HepG2 (cell line): ENCODE data around the gene KISS1R. TPM values are rescaled to one million over a fixed set of nuclear protein-coding genes. Genes with fewer than 3 reads are reported as not detected.
A peak's percentile ranks its signal among the peaks of the same experiment; 100 is the strongest.

ENCODE experiments used
- AGO2 ChIP-seq: fragments of 200-400 bp; formaldehyde crosslinking; optimal IDR thresholded peaks from 2 replicates; pipeline ENCODE3; 2017; ENCODE audit warnings: mild to moderate bottlenecking, low read depth, low read length, moderate library complexity
- CEBPG ChIP-seq: IDR thresholded peaks from 2 replicates; pipeline ENCODE4 v1.6.1; 2016
- FOSL2 ChIP-seq: sonication (generic); formaldehyde crosslinking; IDR thresholded peaks from 2 replicates; pipeline ENCODE4 v1.4.0; 2020; ENCODE audit warnings: missing genetic modification reagents
- GABPB1 ChIP-seq: IDR thresholded peaks from 2 replicates; pipeline ENCODE4 v1.6.1; 2016; ENCODE audit warnings: mild to moderate bottlenecking, missing genetic modification reagents, moderate library complexity, missing compliant biosample characterization
- KLF11 ChIP-seq: IDR thresholded peaks from 2 replicates; pipeline ENCODE4 v1.6.1; 2016; ENCODE audit warnings: missing compliant biosample characterization
- KLF16 ChIP-seq, 2 experiments: sonication (generic) in 1 of 2; formaldehyde crosslinking in 1 of 2; IDR thresholded peaks; 2 replicates each; pipeline versions ENCODE4 v1.6.1 to v1.8.0; 2016 to 2023; ENCODE audit warnings: missing genetic modification reagents in 2 of 2, missing compliant biosample characterization in 1 of 2
- NR2C2 ChIP-seq: sonication (generic); formaldehyde crosslinking; IDR thresholded peaks from 2 replicates; pipeline ENCODE4 v1.4.0; 2020; ENCODE audit warnings: missing genetic modification reagents, mild to moderate bottlenecking, moderate library complexity, borderline replicate concordance
- RXRA ChIP-seq: sonication (generic); formaldehyde crosslinking; IDR thresholded peaks from 2 replicates; pipeline ENCODE4 v1.5.1; 2020; ENCODE audit warnings: missing genetic modification reagents
- SOX13 ChIP-seq, 3 experiments: fragments of 450-650 bp in 1 of 3; sonication (generic) in 1 of 3; formaldehyde crosslinking in 1 of 3; IDR thresholded peaks in 2 of 3; conservative IDR thresholded peaks in 1 of 3; 2 replicates each; pipeline versions ENCODE4 v1.5.0 to v1.6.1; 2016 to 2020; ENCODE audit warnings: antibody characterized with exemption in 1 of 3, mild to moderate bottlenecking in 1 of 3, missing compliant biosample characterization in 1 of 3, missing genetic modification reagents in 1 of 3, moderate library complexity in 1 of 3
- SOX6 ChIP-seq, 2 experiments: fragments of 450-650 bp in 1 of 2; sonication (generic) in 1 of 2; formaldehyde crosslinking in 1 of 2; IDR thresholded peaks; 2 replicates each; pipeline versions ENCODE4 v1.4.0 to v1.6.1; 2017 to 2020; ENCODE audit warnings: antibody characterized with exemption in 1 of 2, mild to moderate bottlenecking in 1 of 2, missing genetic modification reagents in 1 of 2
- SP5 ChIP-seq: IDR thresholded peaks from 2 replicates; pipeline ENCODE4 v1.6.1; 2016; ENCODE audit warnings: low read depth, borderline replicate concordance
- ZFAT ChIP-seq: sonication (generic); formaldehyde crosslinking; conservative IDR thresholded peaks from 2 replicates; pipeline ENCODE4 v1.8.1; 2023; ENCODE audit warnings: missing genetic modification reagents, inconsistent platforms
- ZNF282 ChIP-seq: fragments of 450-650 bp; IDR thresholded peaks from 2 replicates; pipeline ENCODE4 v1.6.1; 2018; ENCODE audit not compliant: partially characterized antibody
- ZNF441 ChIP-seq: sonication (generic); formaldehyde crosslinking; IDR thresholded peaks from 2 replicates; pipeline ENCODE4 v1.7.0; 2021; ENCODE audit warnings: missing genetic modification reagents, borderline replicate concordance
- polyA plus RNA-seq, 8 experiments: library from polyadenylated mRNA; depleted of rRNA in 3 of 8; stranded (reverse) in 7 of 8; unstranded in 1 of 8; fragments of >200 nt; fragmentation: Illumina TruSeq in 4 of 8; extraction: Trizol in 4 of 8; gene quantifications; 2 replicates each; pipeline versions ENCODE4 v1.2.1 to v1.2.3, GENCODE V29; 2011 to 2016; ENCODE audit warnings: low read depth in 4 of 8, missing spikeins in 1 of 8, mixed read lengths in 1 of 8; ENCODE audit not compliant: insufficient read depth in 1 of 8
- total RNA-seq, 5 experiments: library from RNA; depleted of rRNA; stranded (reverse); fragments of >200 nt; fragmentation: Illumina TruSeq; extraction: Trizol; gene quantifications; 2 replicates each; pipeline ENCODE4 v1.2.3, GENCODE V29; 2016; ENCODE audit warnings: low read depth in 1 of 5
- TF ChIP-seq, protein P1 (sequence below): IDR thresholded peaks from 2 replicates; pipeline ENCODE4 v1.6.1; 2016; ENCODE audit warnings: missing compliant biosample characterization, missing genetic modification reagents, borderline replicate concordance
- TF ChIP-seq, protein P2 (sequence below): IDR thresholded peaks from 2 replicates; pipeline ENCODE4 v1.4.0; 2020; ENCODE audit warnings: mild to moderate bottlenecking, missing genetic modification reagents
- TF ChIP-seq, protein P3 (sequence below): sonication (generic); formaldehyde crosslinking; IDR thresholded peaks from 2 replicates; pipeline ENCODE4 v1.4.0; 2020; ENCODE audit warnings: missing genetic modification reagents, borderline replicate concordance
- TF ChIP-seq, protein P4 (sequence below): IDR thresholded peaks from 2 replicates; pipeline ENCODE4 v1.6.1; 2016; ENCODE audit warnings: mild to moderate bottlenecking

KISS1R gene
- total and polyA plus RNA-seq, 2 of the 13 experiments (the other 11 are each of a cell fraction or from before 2014, with no cell fraction given), result 1.1 to 10.2 TPM

DNA sequence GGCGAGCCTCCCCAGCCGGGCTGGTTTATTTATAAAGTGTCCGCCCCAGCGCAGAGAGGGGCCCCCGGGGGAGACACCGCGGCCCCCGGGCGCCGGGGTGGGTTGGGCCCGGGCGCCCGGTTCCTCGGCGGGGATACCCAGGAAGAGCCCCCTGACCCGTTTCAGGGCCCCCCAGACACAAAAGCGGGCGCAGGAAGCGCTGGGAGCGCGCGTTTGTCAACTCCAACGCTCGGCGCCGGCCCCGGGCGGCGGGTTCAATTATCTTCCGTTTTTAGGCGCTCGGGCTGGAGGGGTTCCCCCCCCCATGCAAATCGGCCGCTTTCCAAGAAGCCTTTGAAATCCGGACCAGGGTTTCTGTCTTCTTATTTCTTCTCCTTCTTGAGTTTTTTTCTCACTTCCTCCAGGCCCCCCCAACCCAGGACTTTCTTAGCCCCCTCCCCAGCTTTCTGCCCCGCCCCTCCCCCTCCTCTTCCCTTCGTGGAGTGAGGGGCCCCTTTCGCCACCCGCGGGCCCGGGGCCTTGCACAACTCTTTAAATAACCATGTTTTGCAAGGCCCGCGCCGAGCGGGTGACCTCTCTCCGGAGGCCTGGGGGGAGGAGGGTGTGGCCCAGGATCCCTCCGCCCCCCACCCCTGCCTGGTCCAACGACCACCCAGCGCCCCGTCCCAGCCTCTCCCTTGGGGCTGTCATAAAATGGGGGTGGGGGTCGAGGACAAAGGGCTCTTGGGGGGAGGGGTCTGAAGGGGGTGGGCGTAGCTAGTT, 9.6 kb downstream of the KISS1R start (continued):
- TF ChIP-seq, protein P1, sequence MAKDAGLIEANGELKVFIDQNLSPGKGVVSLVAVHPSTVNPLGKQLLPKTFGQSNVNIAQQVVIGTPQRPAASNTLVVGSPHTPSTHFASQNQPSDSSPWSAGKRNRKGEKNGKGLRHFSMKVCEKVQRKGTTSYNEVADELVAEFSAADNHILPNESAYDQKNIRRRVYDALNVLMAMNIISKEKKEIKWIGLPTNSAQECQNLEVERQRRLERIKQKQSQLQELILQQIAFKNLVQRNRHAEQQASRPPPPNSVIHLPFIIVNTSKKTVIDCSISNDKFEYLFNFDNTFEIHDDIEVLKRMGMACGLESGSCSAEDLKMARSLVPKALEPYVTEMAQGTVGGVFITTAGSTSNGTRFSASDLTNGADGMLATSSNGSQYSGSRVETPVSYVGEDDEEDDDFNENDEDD (CRISPR knock-in tag), result no peak
- TF ChIP-seq ZFAT (CRISPR knock-in tag) (no peak), ZNF441 (CRISPR knock-in tag) (no peak), GABPB1 (peak; percentile 44; the same call in 1 of the 2 replicates), SOX6 (IDR thresholded peaks at IDR 0.05) (no peak), SOX6 (CRISPR knock-in tag; IDR thresholded peaks at IDR 0.05) (peak; percentile 34; the same call in 1 of the 2 replicates), CEBPG (CRISPR knock-in tag) (peak; percentile 87), KLF16 (CRISPR knock-in tag; IDR thresholded peaks at IDR 0.05) (peak in 1 of 2 experiments; percentile 51; a peak in 1 of 4 replicates), SOX13 (IDR thresholded peaks at IDR 0.05) (no peak), SOX13 (CRISPR knock-in tag; conservative IDR thresholded peaks at IDR 0.05 in 1 of 2, IDR thresholded peaks at IDR 0.05 in 1 of 2) (peak in 1 of 2 experiments; percentile 57; a peak in 2 of 4 replicates), AGO2 (peak; percentile 96), NR2C2 (peak; percentile 65; the same call in 1 of the 2 replicates), KLF11 (CRISPR knock-in tag) (no peak), ZNF282 (no peak), FOSL2 (CRISPR knock-in tag) (peak; percentile 38), RXRA (CRISPR knock-in tag) (0 out of 2 replicates have a peak, but pooled peaks have one; percentile 26), SP5 (peak; percentile 45)
- TF ChIP-seq, protein P2, sequence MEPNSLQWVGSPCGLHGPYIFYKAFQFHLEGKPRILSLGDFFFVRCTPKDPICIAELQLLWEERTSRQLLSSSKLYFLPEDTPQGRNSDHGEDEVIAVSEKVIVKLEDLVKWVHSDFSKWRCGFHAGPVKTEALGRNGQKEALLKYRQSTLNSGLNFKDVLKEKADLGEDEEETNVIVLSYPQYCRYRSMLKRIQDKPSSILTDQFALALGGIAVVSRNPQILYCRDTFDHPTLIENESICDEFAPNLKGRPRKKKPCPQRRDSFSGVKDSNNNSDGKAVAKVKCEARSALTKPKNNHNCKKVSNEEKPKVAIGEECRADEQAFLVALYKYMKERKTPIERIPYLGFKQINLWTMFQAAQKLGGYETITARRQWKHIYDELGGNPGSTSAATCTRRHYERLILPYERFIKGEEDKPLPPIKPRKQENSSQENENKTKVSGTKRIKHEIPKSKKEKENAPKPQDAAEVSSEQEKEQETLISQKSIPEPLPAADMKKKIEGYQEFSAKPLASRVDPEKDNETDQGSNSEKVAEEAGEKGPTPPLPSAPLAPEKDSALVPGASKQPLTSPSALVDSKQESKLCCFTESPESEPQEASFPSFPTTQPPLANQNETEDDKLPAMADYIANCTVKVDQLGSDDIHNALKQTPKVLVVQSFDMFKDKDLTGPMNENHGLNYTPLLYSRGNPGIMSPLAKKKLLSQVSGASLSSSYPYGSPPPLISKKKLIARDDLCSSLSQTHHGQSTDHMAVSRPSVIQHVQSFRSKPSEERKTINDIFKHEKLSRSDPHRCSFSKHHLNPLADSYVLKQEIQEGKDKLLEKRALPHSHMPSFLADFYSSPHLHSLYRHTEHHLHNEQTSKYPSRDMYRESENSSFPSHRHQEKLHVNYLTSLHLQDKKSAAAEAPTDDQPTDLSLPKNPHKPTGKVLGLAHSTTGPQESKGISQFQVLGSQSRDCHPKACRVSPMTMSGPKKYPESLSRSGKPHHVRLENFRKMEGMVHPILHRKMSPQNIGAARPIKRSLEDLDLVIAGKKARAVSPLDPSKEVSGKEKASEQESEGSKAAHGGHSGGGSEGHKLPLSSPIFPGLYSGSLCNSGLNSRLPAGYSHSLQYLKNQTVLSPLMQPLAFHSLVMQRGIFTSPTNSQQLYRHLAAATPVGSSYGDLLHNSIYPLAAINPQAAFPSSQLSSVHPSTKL (CRISPR knock-in tag), result peak; percentile 24; the same call in 1 of the 2 replicates
- TF ChIP-seq, protein P3, sequence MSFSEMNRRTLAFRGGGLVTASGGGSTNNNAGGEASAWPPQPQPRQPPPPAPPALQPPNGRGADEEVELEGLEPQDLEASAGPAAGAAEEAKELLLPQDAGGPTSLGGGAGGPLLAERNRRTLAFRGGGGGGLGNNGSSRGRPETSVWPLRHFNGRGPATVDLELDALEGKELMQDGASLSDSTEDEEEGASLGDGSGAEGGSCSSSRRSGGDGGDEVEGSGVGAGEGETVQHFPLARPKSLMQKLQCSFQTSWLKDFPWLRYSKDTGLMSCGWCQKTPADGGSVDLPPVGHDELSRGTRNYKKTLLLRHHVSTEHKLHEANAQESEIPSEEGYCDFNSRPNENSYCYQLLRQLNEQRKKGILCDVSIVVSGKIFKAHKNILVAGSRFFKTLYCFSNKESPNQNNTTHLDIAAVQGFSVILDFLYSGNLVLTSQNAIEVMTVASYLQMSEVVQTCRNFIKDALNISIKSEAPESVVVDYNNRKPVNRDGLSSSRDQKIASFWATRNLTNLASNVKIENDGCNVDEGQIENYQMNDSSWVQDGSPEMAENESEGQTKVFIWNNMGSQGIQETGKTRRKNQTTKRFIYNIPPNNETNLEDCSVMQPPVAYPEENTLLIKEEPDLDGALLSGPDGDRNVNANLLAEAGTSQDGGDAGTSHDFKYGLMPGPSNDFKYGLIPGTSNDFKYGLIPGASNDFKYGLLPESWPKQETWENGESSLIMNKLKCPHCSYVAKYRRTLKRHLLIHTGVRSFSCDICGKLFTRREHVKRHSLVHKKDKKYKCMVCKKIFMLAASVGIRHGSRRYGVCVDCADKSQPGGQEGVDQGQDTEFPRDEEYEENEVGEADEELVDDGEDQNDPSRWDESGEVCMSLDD (CRISPR knock-in tag), result peak; percentile 77; the same call in 1 of the 2 replicates
- TF ChIP-seq, protein P4, sequence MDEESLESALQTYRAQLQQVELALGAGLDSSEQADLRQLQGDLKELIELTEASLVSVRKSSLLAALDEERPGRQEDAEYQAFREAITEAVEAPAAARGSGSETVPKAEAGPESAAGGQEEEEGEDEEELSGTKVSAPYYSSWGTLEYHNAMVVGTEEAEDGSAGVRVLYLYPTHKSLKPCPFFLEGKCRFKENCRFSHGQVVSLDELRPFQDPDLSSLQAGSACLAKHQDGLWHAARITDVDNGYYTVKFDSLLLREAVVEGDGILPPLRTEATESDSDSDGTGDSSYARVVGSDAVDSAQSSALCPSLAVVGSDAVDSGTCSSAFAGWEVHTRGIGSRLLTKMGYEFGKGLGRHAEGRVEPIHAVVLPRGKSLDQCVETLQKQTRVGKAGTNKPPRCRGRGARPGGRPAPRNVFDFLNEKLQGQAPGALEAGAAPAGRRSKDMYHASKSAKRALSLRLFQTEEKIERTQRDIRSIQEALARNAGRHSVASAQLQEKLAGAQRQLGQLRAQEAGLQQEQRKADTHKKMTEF (CRISPR knock-in tag), result peak; percentile 29; the same call in 1 of the 2 replicates
